Ramos (cell line): ENCODE results near the gene MAP10.

Experiments used
- in situ Hi-C: fragments of 300-500 bp; cut with MboI; formaldehyde crosslinking; loops from one replicate; pipeline ENCODE4 v1.14.3; 2022; ENCODE audit warnings: low sequenced_read_pairs; ENCODE audit not compliant: unreplicated experiment

The MAP10 gene

DNA sequence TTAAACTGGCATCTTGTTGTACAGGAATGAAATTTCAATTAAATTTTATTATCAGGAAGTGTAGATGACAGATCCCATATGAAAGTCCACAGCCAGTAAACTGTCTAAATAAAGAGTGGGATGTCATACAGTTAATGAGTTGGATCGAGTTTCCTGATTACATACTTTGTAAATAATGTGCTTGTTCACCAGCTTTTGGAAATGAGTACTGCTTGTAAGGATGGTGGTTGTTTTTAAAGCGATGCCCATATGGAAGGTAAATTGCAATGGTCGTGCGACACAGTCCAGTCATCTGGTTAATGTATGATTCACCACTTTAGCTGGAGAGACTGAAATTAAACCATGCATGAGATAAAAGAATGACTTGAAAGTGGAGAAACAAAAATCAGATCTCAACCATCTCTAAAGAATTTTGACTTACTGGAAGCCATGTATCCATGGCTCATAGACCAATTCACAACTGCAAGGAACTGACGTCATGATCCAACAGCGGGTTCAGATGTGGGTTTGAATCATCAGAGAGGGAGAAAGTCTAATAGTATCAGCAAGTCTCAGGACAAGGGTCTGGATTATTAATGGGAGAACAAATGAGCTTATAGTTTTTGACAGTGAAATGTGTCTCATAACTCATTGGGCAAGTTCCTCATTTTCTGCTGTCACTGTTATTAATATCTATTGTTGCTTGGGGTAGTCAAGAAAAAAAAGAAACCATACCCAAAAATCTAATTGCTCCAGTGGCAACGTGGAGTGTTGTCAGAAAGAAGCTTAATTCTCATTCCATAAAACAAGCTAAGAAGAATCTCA, 49.0 kb downstream of the MAP10 start:
- in situ Hi-C loops, result no loop called here

DNA sequence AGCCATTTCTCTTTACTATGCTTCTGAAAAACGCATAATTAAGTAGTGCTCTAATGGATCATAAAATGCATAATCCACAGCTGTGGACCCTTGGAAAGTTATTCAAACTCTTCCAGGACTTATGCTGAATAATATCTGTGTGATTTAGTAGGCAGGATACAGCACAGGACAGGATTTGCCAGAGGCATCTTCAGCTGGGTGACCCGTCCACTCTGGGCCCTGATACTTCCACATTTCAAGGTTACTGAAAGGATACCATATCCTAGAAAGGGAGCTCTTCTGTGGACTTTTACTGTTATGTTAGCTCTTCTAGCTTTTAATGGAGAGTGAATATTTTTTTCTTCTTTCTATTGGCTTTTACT, 49.6 kb downstream of the MAP10 start:
- in situ Hi-C loops, result no loop called here

DNA sequence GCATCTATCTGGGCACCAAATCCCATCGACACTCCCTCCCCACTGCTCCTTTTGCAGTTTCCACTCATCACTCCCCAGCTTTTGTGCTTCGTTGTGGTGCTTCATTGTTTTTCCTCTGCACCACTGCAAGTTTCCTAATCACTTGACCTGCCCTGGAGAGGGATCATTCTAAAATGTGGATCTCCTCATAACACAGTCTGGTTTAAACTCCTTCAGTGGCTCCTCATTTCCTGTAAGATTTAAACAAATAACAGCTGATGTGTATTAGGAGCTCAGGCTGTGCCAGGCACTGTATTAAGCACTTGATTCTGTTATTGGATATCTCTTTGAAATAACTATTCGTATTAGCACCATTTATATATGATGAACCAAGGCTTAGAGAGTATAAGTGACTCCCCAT, 51.3 kb downstream of the MAP10 start:
- in situ Hi-C loops, result no loop called here
